HG03196 (cell line): ENCODE data around the gene LATS1.
A peak's percentile ranks its signal among the peaks of the same experiment; 100 is the strongest.
"Not testable (repeated sequence)": the region's sequence is repeated elsewhere in the genome, so short reads cannot be mapped to it uniquely, and the experiment has no call there.

Experiments used
- ATAC-seq: cut with Tn5 transposase; IDR thresholded peaks from one replicate; pipeline ENCODE4 v1.9.1; 2021; ENCODE audit not compliant: unreplicated experiment

The LATS1 gene

GRCh38 chr6:149717588-149718458, at the start of gene LATS1:
LATS1 (minus strand) TSS chr6:149718101; CDS start chr6:149702126, 15,975 bp downstream.
- peak; percentile 88 for ATAC-seq

GRCh38 chr6:149766156-149766769, 48.4 kb upstream of the LATS1 start:
- no peak for ATAC-seq

- ATAC-seq, result no peak
Observed at GRCh38 chr6:149763866-149764265, 46.0 kb upstream of the LATS1 start.

- peak; percentile 95 for ATAC-seq
Observed at GRCh38 chr6:149761438-149761837, 43.5 kb upstream of the LATS1 start.

GRCh38 chr6:149756261-149756636, 38.3 kb upstream of the LATS1 start:
- ATAC-seq, result no peak

- ATAC-seq, result peak; percentile 61
Observed at GRCh38 chr6:149755300-149756260, 37.7 kb upstream of the LATS1 start.

- ATAC-seq, result no peak
Observed at GRCh38 chr6:149754548-149754947, 36.6 kb upstream of the LATS1 start.

- not testable (repeated sequence) for ATAC-seq
Observed at GRCh38 chr6:149753374-149753637, 35.4 kb upstream of the LATS1 start.

- ATAC-seq, result no peak
Observed at GRCh38 chr6:149752600-149753373, 34.9 kb upstream of the LATS1 start.

- not testable (repeated sequence) for ATAC-seq
Observed at GRCh38 chr6:149751920-149752319, 34.0 kb upstream of the LATS1 start.

GRCh38 chr6:149751239-149751638, 33.3 kb upstream of the LATS1 start:
- ATAC-seq, result no peak

- ATAC-seq, result peak; percentile 28
Observed at GRCh38 chr6:149750136-149750609, 32.3 kb upstream of the LATS1 start.

- ATAC-seq, result peak; percentile 87
Observed at GRCh38 chr6:149749594-149750135, 31.8 kb upstream of the LATS1 start, which contains the start of gene PCMT1. PCMT1 (plus strand) TSS chr6:149749741; CDS start chr6:149749902, 161 bp downstream.

- not testable (repeated sequence) for ATAC-seq
Observed at GRCh38 chr6:149749082-149749593, 31.2 kb upstream of the LATS1 start.

- ATAC-seq, result peak; percentile 59
Observed at GRCh38 chr6:149746147-149746946, 28.4 kb upstream of the LATS1 start, which contains the start of gene NUP43. NUP43 (minus strand) TSS chr6:149746529; CDS start chr6:149746495, 34 bp downstream.

GRCh38 chr6:149745252-149745651, 27.4 kb upstream of the LATS1 start:
- not testable (repeated sequence) for ATAC-seq

- ATAC-seq, result no peak
Observed at GRCh38 chr6:149734915-149735314, 17.0 kb upstream of the LATS1 start.

- no peak for ATAC-seq
Observed at GRCh38 chr6:149733089-149733720, 15.3 kb upstream of the LATS1 start.
